ENCODE measurements around the gene PAWR. TPM values are rescaled to one million over a fixed set of nuclear protein-coding genes. Genes with fewer than 3 reads are reported as not detected.

Gene PAWR
- total and polyA plus RNA-seq, 9 of the 15 experiments (the other 6 are each of a cell fraction or from before 2014, with no cell fraction given) = 0.82 TPM; not detected in 8

- Histone ChIP-seq H3K27ac (ENCODE audit: extremely low read depth, low read depth, low read length) (no peak overlapping the region), H3K9me1 (ENCODE audit: control insufficient read depth, insufficient read depth, low read length) (no peaks in the 10 kb centered on the region), H3K79me2 (ENCODE audit: control insufficient read depth, insufficient read depth, low read length) (no peaks in the 10 kb centered on the region), H3K27me3 (ENCODE audit: control insufficient read depth in 2 of 2, insufficient read depth in 2 of 2, low read length in 2 of 2) (no peaks in the 10 kb centered on the region), H3K9me3 (replicated peaks; ENCODE audit: control insufficient read depth, insufficient read depth, low read depth, low read length) (no peaks in the 10 kb centered on the region), H4K20me1 (replicated peaks; ENCODE audit: control insufficient read depth, insufficient read depth, low read length) (no peaks in the 10 kb centered on the region), H3K9ac (ENCODE audit: insufficient read depth in 1 of 2, low read depth in 2 of 2, low read length in 2 of 2) (no peak overlapping the region), H2AFZ (ENCODE audit: low read depth, low read length) (no peak overlapping the region), H3K4me2 (ENCODE audit: insufficient read depth, low read length) (no peak overlapping the region), H3K4me3 (no peak overlapping the region), H3K36me3 (ENCODE audit: control insufficient read depth, insufficient read depth, low read length) (no peaks in the 10 kb centered on the region), H3K4me1 (replicated peaks in 1 of 2; ENCODE audit: control insufficient read depth in 2 of 2, insufficient read depth in 2 of 2, low read length in 2 of 2) (no peaks in the 10 kb centered on the region)
- DNase-seq (ENCODE audit: extremely low read depth in 1 of 4, low spot score in 3 of 4) (no peak), ATAC-seq (no peak), FAIRE-seq (no peak)
- TF ChIP-seq THRAP3 (IDR thresholded peaks at IDR 0.05; ENCODE audit: borderline replicate concordance) = no peak
- TF ChIP-seq ATF2 (CRISPR knock-in tag; IDR thresholded peaks at IDR 0.05) = no peak
- no peak for TF ChIP-seq ZNF695 (CRISPR knock-in tag; IDR thresholded peaks at IDR 0.05)
- TF ChIP-seq MTF1 (CRISPR knock-in tag; IDR thresholded peaks at IDR 0.05; ENCODE audit: borderline replicate concordance) = no peak
- TF ChIP-seq KLF13 (tag; IDR thresholded peaks at IDR 0.05; ENCODE audit: borderline replicate concordance, low read depth) = no peak
- TF ChIP-seq SMAD1 (IDR thresholded peaks at IDR 0.05; ENCODE audit: low read depth, low read length, partially characterized antibody) = no peak
- no peak for TF ChIP-seq MXI1 (IDR thresholded peaks at IDR 0.05; ENCODE audit: low read depth, low read length)
- TF ChIP-seq HDAC8 (tag; IDR thresholded peaks at IDR 0.05) = no peak
- no peak for TF ChIP-seq KDM2B (CRISPR knock-in tag; IDR thresholded peaks at IDR 0.05)
- no peak for TF ChIP-seq ZNF512 (tag; IDR thresholded peaks at IDR 0.05)
- no peak for TF ChIP-seq MTA3 (IDR thresholded peaks at IDR 0.05; ENCODE audit: borderline replicate concordance)
- no peak for TF ChIP-seq ZNF23 (CRISPR knock-in tag; IDR thresholded peaks at IDR 0.05)
- no peak for TF ChIP-seq ZNF197 (CRISPR knock-in tag; IDR thresholded peaks at IDR 0.05; ENCODE audit: low read depth)
- no peak for TF ChIP-seq GATA2 (CRISPR knock-in tag; IDR thresholded peaks at IDR 0.05)
- no peak for TF ChIP-seq ZNF586 (CRISPR knock-in tag; conservative IDR thresholded peaks at IDR 0.05)
- TF ChIP-seq ZNF76 (CRISPR knock-in tag; IDR thresholded peaks at IDR 0.05; ENCODE audit: borderline replicate concordance) = no peak
- TF ChIP-seq RBFOX2 (IDR thresholded peaks at IDR 0.05; ENCODE audit: low read depth, low read length) = no peak
- TF ChIP-seq EZH2 (IDR thresholded peaks at IDR 0.05; ENCODE audit: borderline replicate concordance, low read depth, low read length) = no peak
- TF ChIP-seq STAG1 (CRISPR knock-in tag; IDR thresholded peaks at IDR 0.05; ENCODE audit: borderline replicate concordance) = no peak
- TF ChIP-seq NFIC (IDR thresholded peaks at IDR 0.05) = no peak
- WGBS (ENCODE audit: insufficient coverage, low coverage, missing lambda C conversion rate) = 4% methylated on average over 3 of the region's 3 CpGs
- intact Hi-C loops (cut with micrococcal nuclease) = no loop called here
- CTCF ChIA-PET (ENCODE audit: low intra/inter-chr PET ratio) = no interaction called here
- no TSS peak for BruUV-seq (replicated peaks)
- POLR2A ChIA-PET = interaction anchor here (0.7 kb wide), 1 partner anchor 892 kb away, joined by 3 read pairs; no protein-coding TSS in a partner anchor
- in situ Hi-C loops (cut with MboI) = no loop called here
Measured at GRCh38 chr12:79619872-79620562, 70.7 kb downstream of the PAWR start.

All from K562 (cell line).